Thymus (tissue), 14 donors: ENCODE data around the gene AP5B1. TPM values are rescaled to one million over a fixed set of nuclear protein-coding genes. Genes with fewer than 3 reads are reported as not detected.

Source experiments
- DNase-seq, 9 donors: peaks; one replicate each; pipeline ENCODE4 v3.0.0-alpha.2; 2013; ENCODE audit warnings: low spot score in 9 of 9, low read depth in 6 of 9, missing footprints in 1 of 9
- H3K27ac ChIP-seq, 2 donors: one replicate each; pipeline ENCODE4 v1.5.1; 2013; ENCODE audit warnings: control low read depth in 1 of 2, low read depth in 1 of 2, low read length in 1 of 2, mild to moderate bottlenecking in 1 of 2, moderate library complexity in 1 of 2
- H3K27me3 ChIP-seq, 2 donors: one replicate each; pipeline ENCODE4 v1.5.1; 2013; ENCODE audit warnings: low read length in 1 of 2; ENCODE audit not compliant: control insufficient read depth in 2 of 2, insufficient read depth in 1 of 2
- H3K36me3 ChIP-seq, 2 donors: one replicate each; pipeline ENCODE4 v1.5.1; 2013; ENCODE audit warnings: low read length in 1 of 2, mild to moderate bottlenecking in 1 of 2, moderate library complexity in 1 of 2; ENCODE audit not compliant: control insufficient read depth in 2 of 2, insufficient read depth in 2 of 2
- H3K4me1 ChIP-seq, 2 donors: one replicate each; pipeline ENCODE4 v1.5.1; 2013; ENCODE audit warnings: low read length in 2 of 2; ENCODE audit not compliant: control insufficient read depth in 2 of 2, insufficient read depth in 2 of 2
- H3K4me3 ChIP-seq, 2 donors: one replicate each; pipeline ENCODE4 v1.5.1; 2013; ENCODE audit warnings: low read length in 2 of 2, control low read depth in 1 of 2, mild to moderate bottlenecking in 1 of 2
- H3K9me3 ChIP-seq, 2 donors: one replicate each; pipeline ENCODE4 v1.5.1; 2013; ENCODE audit warnings: low read length in 1 of 2, mild to moderate bottlenecking in 1 of 2; ENCODE audit not compliant: control insufficient read depth in 2 of 2, insufficient read depth in 1 of 2
- WGBS: extraction: QIAGEN DNeasy Blood & Tissue Kit; methylation state at CpG from one replicate; pipeline ENCODE4 v1.1.7; 2013; 5-methylcytosine and 5-hydroxymethylcytosine counted together
- long read RNA-seq, 10 donors: transcript quantifications; one replicate each; lab custom pipeline, GENCODE V29; 2026
- polyA plus RNA-seq: library from polyadenylated mRNA; stranded (reverse); fragments of 200-250 nt; gene quantifications from one replicate; pipeline ENCODE4 v1.2.3, GENCODE V29; 2013
- total RNA-seq: library from RNA; stranded (reverse); fragments of 120-200 nt; gene quantifications from one replicate; pipeline ENCODE4 v1.2.4, GENCODE V29; 2013
- donor health status: healthy.

The AP5B1 gene
- total RNA-seq (5.3 TPM), polyA plus RNA-seq (7.6 TPM)
- long read RNA-seq, donor 1 = 0 reads
- long read RNA-seq, donor 2 = 0 reads
- long read RNA-seq, donor 3 = 0 reads
- long read RNA-seq, donor 4, full-length matches to known transcripts = 1 of 1 reads
- long read RNA-seq, donor 4, partial matches to known transcripts = 0 of 1 reads
- long read RNA-seq, donor 4, other reads (novel, unspliced or antisense) = 0 of 1 reads
- long read RNA-seq, donor 5, full-length matches to known transcripts = 4 of 4 reads
- long read RNA-seq, donor 5, partial matches to known transcripts = 0 of 4 reads
- long read RNA-seq, donor 5, other reads (novel, unspliced or antisense) = 0 of 4 reads
- long read RNA-seq, donor 6, full-length matches to known transcripts = 2 of 2 reads
- long read RNA-seq, donor 6, partial matches to known transcripts = 0 of 2 reads
- long read RNA-seq, donor 6, other reads (novel, unspliced or antisense) = 0 of 2 reads
- long read RNA-seq, donor 7 = 0 reads
- long read RNA-seq, donor 8, full-length matches to known transcripts = 2 of 2 reads
- long read RNA-seq, donor 8, partial matches to known transcripts = 0 of 2 reads
- long read RNA-seq, donor 8, other reads (novel, unspliced or antisense) = 0 of 2 reads
- long read RNA-seq, donor 9, full-length matches to known transcripts = 1 of 1 reads
- long read RNA-seq, donor 9, partial matches to known transcripts = 0 of 1 reads
- long read RNA-seq, donor 9, other reads (novel, unspliced or antisense) = 0 of 1 reads
- long read RNA-seq, donor 10, full-length matches to known transcripts = 3 of 3 reads
- long read RNA-seq, donor 10, partial matches to known transcripts = 0 of 3 reads
- long read RNA-seq, donor 10, other reads (novel, unspliced or antisense) = 0 of 3 reads

- peaks cover 0 to 10% of the 10 kb centered on the region in 2 donors for H3K9me3 ChIP-seq
- peaks cover 27 to 29% of the 10 kb centered on the region in 2 donors for H3K36me3 ChIP-seq
- peak within 1 kb of the TSS; percentile 75 to 90 for H3K4me3 ChIP-seq
- under 1% methylated on average over 59 of the region's 59 CpGs for WGBS
- peak in 6 of 9 donors; percentile 55 to 84 (median 68) for DNase-seq
- H3K27me3 ChIP-seq = peaks cover 6 to 38% of the 10 kb centered on the region in 2 donors
- H3K27ac ChIP-seq = peak within 1 kb of the TSS in 1 of 2 donors; percentile 74
- peaks cover 29 to 54% of the 10 kb centered on the region in 2 donors for H3K4me1 ChIP-seq
Observed at GRCh38 chr11:65780770-65781151, at the start of gene AP5B1. AP5B1 (minus strand) TSS chr11:65780976; CDS start chr11:65780591, 385 bp downstream.

GRCh38 chr11:65829459-65829858 lies 48.7 kb upstream of the AP5B1 start:
- Histone ChIP-seq H3K9me3 (no peaks in the 10 kb centered on the region), H3K4me1 (peaks cover 6 to 18% of the 10 kb centered on the region in 2 donors), H3K4me3 (no peak overlapping the region), H3K27me3 (peaks cover 0 to 14% of the 10 kb centered on the region in 2 donors), H3K36me3 (no peaks in the 10 kb centered on the region), H3K27ac (peak overlapping the region in 1 of 2 donors; percentile 18)
- 93% methylated on average over 4 of the region's 4 CpGs for WGBS
- no peak for DNase-seq

GRCh38 chr11:65826984-65827735 lies 46.4 kb upstream of the AP5B1 start:
- no peak overlapping the region for H3K27ac ChIP-seq
- H3K9me3 ChIP-seq = no peaks in the 10 kb centered on the region
- H3K4me3 ChIP-seq = no peak overlapping the region
- 93% methylated on average over 8 of the region's 8 CpGs for WGBS
- H3K27me3 ChIP-seq = peaks cover 0 to 6% of the 10 kb centered on the region in 2 donors
- no peaks in the 10 kb centered on the region for H3K4me1 ChIP-seq
- no peak for DNase-seq
- no peaks in the 10 kb centered on the region for H3K36me3 ChIP-seq

- no peak overlapping the region for H3K4me3 ChIP-seq
- H3K4me1 ChIP-seq = peaks cover 0 to 2% of the 10 kb centered on the region in 2 donors
- WGBS = 93% methylated on average over 15 of the region's 15 CpGs
- no peak overlapping the region for H3K27ac ChIP-seq
- H3K27me3 ChIP-seq = no peaks in the 10 kb centered on the region
- no peaks in the 10 kb centered on the region for H3K9me3 ChIP-seq
- DNase-seq = no peak
- no peaks in the 10 kb centered on the region for H3K36me3 ChIP-seq
Observed at GRCh38 chr11:65822776-65823528, 42.2 kb upstream of the AP5B1 start.

- Histone ChIP-seq H3K27me3 (peaks cover 0 to 15% of the 10 kb centered on the region in 2 donors), H3K27ac (no peak overlapping the region), H3K36me3 (no peaks in the 10 kb centered on the region), H3K4me3 (no peak overlapping the region), H3K9me3 (no peaks in the 10 kb centered on the region), H3K4me1 (peaks cover 0 to 8% of the 10 kb centered on the region in 2 donors)
- 79% methylated on average over 8 of the region's 8 CpGs for WGBS
- no peak for DNase-seq
Observed at GRCh38 chr11:65821107-65821506, 40.3 kb upstream of the AP5B1 start.

- Histone ChIP-seq H3K27ac (peak overlapping the region in 1 of 2 donors; percentile 75), H3K4me1 (peaks cover 0 to 8% of the 10 kb centered on the region in 2 donors), H3K36me3 (no peaks in the 10 kb centered on the region), H3K9me3 (no peaks in the 10 kb centered on the region), H3K4me3 (peak overlapping the region; percentile 28 to 74), H3K27me3 (peaks cover 0 to 19% of the 10 kb centered on the region in 2 donors)
- peak; percentile 62 to 92 (median 85) for DNase-seq
- WGBS = 7% methylated on average over 74 of the region's 74 CpGs
Observed at GRCh38 chr11:65817835-65818680, 37.3 kb upstream of the AP5B1 start.

- H3K27ac ChIP-seq = no peak overlapping the region
- no peak for DNase-seq
- H3K27me3 ChIP-seq = peaks cover 0 to 19% of the 10 kb centered on the region in 2 donors
- H3K4me1 ChIP-seq = peaks cover 0 to 8% of the 10 kb centered on the region in 2 donors
- 89% methylated on average over 5 of the region's 5 CpGs for WGBS
- H3K4me3 ChIP-seq = peak overlapping the region; percentile 28 to 74
- no peaks in the 10 kb centered on the region for H3K9me3 ChIP-seq
- H3K36me3 ChIP-seq = no peaks in the 10 kb centered on the region
Observed at GRCh38 chr11:65817312-65817834, 36.6 kb upstream of the AP5B1 start.
